DND-41 (cell line): ENCODE data around the gene ERN2.

Experiments used
- ATAC-seq: fragments of 200-7000 bp; cut with Tn5 transposase; 3 replicates; pipeline ENCODE4 v1.9.1; 2021; ENCODE audit warnings: low read depth; ENCODE audit not compliant: insufficient read depth
- DNase-seq: peaks from one replicate; pipeline ENCODE4 v3.0.0-alpha.2; 2020
- H2AFZ ChIP-seq: 2 replicates; pipeline ENCODE4 v1.6.0; 2012; ENCODE audit warnings: low read depth, low read length
- H3K27ac ChIP-seq: 2 replicates; pipeline ENCODE4 v1.5.1; 2012; ENCODE audit warnings: low read length, inconsistent platforms
- H3K27me3 ChIP-seq: fragments of 200-600 bp; sonication (generic); 2 replicates; pipeline ENCODE4 v1.6.0; 2012; ENCODE audit warnings: low read length, mild to moderate bottlenecking, inconsistent platforms; ENCODE audit not compliant: insufficient read depth, poor library complexity
- H3K36me3 ChIP-seq: 2 replicates; pipeline ENCODE4 v1.5.1; 2012; ENCODE audit warnings: low read length, inconsistent platforms; ENCODE audit not compliant: insufficient read depth
- H3K4me1 ChIP-seq: 2 replicates; pipeline ENCODE4 v1.5.1; 2012; ENCODE audit warnings: mild to moderate bottlenecking, low read length; ENCODE audit not compliant: insufficient read depth
- H3K4me2 ChIP-seq: 2 replicates; pipeline ENCODE4 v1.6.0; 2012; ENCODE audit warnings: mild to moderate bottlenecking, moderate library complexity, low read length, inconsistent platforms; ENCODE audit not compliant: insufficient read depth
- H3K4me3 ChIP-seq, 2 experiments: fragments of 200-600 bp in 1 of 2; shearing (Covaris generic) in 1 of 2; 2 replicates each; pipeline ENCODE4 v1.5.1; 2012 to 2016; ENCODE audit warnings: inconsistent platforms in 2 of 2, low read length in 2 of 2, mild to moderate bottlenecking in 2 of 2, low read depth in 1 of 2, moderate library complexity in 1 of 2
- H3K79me2 ChIP-seq: 2 replicates; pipeline ENCODE4 v1.6.0; 2012; ENCODE audit warnings: low read length, inconsistent platforms; ENCODE audit not compliant: insufficient read depth
- H3K9ac ChIP-seq: 2 replicates; pipeline ENCODE4 v1.6.0; 2012; ENCODE audit warnings: low read depth, mild to moderate bottlenecking, inconsistent platforms, low read length, moderate library complexity
- H3K9me3 ChIP-seq: 2 replicates; pipeline ENCODE4 v1.5.1; 2012; ENCODE audit warnings: low read length, moderate library complexity, mild to moderate bottlenecking, inconsistent platforms; ENCODE audit not compliant: insufficient read depth, severe bottlenecking
- H4K20me1 ChIP-seq: 2 replicates; pipeline ENCODE4 v1.6.0; 2012; ENCODE audit warnings: low read length; ENCODE audit not compliant: insufficient read depth
- EZH2 ChIP-seq: IDR thresholded peaks from 3 replicates; pipeline ENCODE4 v1.6.1; 2012; ENCODE audit warnings: borderline replicate concordance, low read depth, mild to moderate bottlenecking, moderate library complexity, low read length, inconsistent platforms; ENCODE audit not compliant: severe bottlenecking
- TF ChIP-seq, protein P1 (sequence below): IDR thresholded peaks from 2 replicates; pipeline ENCODE4 v1.5.1; 2012; ENCODE audit warnings: borderline replicate concordance, low read length, moderate library complexity, mild to moderate bottlenecking; ENCODE audit not compliant: poor library complexity, severe bottlenecking; ENCODE audit errors: extremely low read depth

ERN2 gene

DNA sequence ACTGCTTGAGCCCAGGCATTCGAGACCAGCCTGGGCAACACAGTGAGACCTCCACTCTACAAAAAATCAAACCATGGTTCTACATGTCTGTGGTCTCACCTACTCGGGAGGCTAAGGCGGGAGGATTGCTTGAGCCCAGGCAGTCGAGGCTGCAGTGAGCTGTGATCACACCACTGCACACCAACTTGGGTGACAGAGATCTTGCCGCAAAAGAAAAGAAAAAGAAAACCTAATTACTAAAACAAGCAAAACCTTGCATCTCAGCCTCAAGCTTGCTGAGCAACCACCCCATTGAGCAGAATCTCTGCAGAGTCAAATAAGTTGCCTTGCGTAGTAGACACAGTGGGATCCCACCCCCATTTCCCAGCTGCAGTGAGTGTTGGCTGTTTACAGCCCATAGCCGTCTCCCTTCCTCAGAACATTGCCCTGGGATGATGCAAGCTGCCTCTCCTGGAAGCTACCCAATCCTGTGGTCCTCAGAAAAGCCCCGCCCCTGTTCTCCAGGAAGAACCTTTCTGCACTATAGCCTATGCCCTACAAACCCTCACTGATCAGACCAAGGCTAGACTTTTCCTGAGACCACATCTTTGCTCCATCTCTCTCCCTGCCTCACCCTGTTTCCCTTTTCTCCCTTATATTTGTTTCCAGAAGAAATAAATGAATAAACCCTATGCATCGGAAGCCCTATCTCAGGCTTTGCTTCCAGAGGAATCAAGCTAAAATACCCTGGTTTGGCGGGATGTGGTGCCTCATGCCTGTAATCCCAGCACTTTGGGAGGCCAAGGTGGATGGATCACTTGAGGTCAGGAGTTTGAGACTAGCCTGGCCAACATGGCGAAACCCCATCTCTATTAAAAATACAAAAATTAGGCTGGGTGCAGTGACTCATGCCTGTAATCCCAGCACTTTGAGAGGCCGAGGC, 16.7 kb upstream of the ERN2 start:
- Histone ChIP-seq H4K20me1 (no peaks in the 10 kb centered on the region), H3K27ac (no peak overlapping the region), H3K27me3 (no peaks in the 10 kb centered on the region), H3K9ac (no peak overlapping the region), H2AFZ (peak overlapping the region; percentile 43; the same call in 1 of the 2 replicates), H3K79me2 (no peaks in the 10 kb centered on the region), H3K4me3 (no peak overlapping the region), H3K36me3 (no peaks in the 10 kb centered on the region), H3K9me3 (no peaks in the 10 kb centered on the region), H3K4me1 (peaks cover 3% of the 10 kb centered on the region; the same call in 1 of the 2 replicates), H3K4me2 (no peak overlapping the region)
- no peak for TF ChIP-seq EZH2
- TF ChIP-seq, protein P1, sequence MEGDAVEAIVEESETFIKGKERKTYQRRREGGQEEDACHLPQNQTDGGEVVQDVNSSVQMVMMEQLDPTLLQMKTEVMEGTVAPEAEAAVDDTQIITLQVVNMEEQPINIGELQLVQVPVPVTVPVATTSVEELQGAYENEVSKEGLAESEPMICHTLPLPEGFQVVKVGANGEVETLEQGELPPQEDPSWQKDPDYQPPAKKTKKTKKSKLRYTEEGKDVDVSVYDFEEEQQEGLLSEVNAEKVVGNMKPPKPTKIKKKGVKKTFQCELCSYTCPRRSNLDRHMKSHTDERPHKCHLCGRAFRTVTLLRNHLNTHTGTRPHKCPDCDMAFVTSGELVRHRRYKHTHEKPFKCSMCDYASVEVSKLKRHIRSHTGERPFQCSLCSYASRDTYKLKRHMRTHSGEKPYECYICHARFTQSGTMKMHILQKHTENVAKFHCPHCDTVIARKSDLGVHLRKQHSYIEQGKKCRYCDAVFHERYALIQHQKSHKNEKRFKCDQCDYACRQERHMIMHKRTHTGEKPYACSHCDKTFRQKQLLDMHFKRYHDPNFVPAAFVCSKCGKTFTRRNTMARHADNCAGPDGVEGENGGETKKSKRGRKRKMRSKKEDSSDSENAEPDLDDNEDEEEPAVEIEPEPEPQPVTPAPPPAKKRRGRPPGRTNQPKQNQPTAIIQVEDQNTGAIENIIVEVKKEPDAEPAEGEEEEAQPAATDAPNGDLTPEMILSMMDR = no peak
- ATAC-seq (peak; percentile 58; the same call in 2 of the 3 replicates), DNase-seq (peak; percentile 30)

DNA sequence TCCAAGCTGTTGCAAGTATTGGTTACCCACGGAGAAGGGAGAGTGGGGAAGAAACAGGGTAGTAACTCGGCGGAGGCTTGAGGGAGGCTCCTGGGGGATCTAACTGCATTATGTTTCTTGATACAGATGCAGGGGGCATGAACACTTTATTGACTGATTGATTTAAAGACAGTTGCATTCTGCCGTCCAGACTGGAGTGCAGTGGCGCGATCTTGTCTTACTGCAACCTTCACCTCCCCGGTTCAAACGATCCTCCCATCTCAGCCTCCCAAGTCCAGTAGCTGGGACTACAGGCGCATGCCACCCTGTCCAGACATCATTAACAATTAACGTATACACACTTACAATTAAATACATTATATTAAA, 15.1 kb upstream of the ERN2 start:
- H3K9ac ChIP-seq = no peak overlapping the region
- no peak overlapping the region for H3K4me3 ChIP-seq
- 0 out of 2 replicates have a peak overlapping the region, but pooled peaks have one; percentile 88 for H2AFZ ChIP-seq
- H3K79me2 ChIP-seq = no peaks in the 10 kb centered on the region
- H3K4me1 ChIP-seq = peaks cover 3% of the 10 kb centered on the region; the same call in 1 of the 2 replicates
- H3K27me3 ChIP-seq = no peaks in the 10 kb centered on the region
- ATAC-seq (no peak), DNase-seq (no peak)
- no peak overlapping the region for H3K27ac ChIP-seq
- no peaks in the 10 kb centered on the region for H3K9me3 ChIP-seq
- no peak for TF ChIP-seq EZH2
- TF ChIP-seq, protein P1 = no peak
- H3K4me2 ChIP-seq = no peak overlapping the region
- H3K36me3 ChIP-seq = no peaks in the 10 kb centered on the region
- no peaks in the 10 kb centered on the region for H4K20me1 ChIP-seq

DNA sequence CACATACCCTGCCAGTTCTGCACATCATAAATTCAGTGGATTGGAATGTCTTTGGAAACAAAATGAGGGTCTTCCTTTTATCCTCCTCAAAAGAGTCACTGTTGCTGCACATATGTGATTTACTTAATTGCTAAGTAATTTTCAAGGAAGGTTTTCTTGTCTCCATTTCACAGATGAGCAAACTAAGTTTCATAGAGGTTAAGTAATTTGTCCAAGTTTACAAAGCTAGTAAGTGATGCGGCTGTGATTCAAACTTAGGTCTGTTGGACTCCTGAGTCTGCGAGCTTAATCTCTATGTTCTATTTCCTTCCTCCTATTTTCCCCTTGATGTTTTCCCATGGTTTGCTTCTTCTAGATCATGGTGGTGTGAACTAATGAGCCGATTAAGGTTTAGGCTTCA, 13.7 kb upstream of the ERN2 start:
- no peak overlapping the region for H3K9ac ChIP-seq
- no peak overlapping the region for H2AFZ ChIP-seq
- no peaks in the 10 kb centered on the region for H3K27me3 ChIP-seq
- ATAC-seq (no peak), DNase-seq (no peak)
- TF ChIP-seq, protein P1 = no peak
- no peak for TF ChIP-seq EZH2
- no peak overlapping the region for H3K4me3 ChIP-seq
- H3K27ac ChIP-seq = no peak overlapping the region
- no peak overlapping the region for H3K4me2 ChIP-seq
- H3K79me2 ChIP-seq = no peaks in the 10 kb centered on the region
- H4K20me1 ChIP-seq = no peaks in the 10 kb centered on the region
- no peaks in the 10 kb centered on the region for H3K9me3 ChIP-seq
- H3K36me3 ChIP-seq = no peaks in the 10 kb centered on the region
- H3K4me1 ChIP-seq = peaks cover 3% of the 10 kb centered on the region; the same call in 1 of the 2 replicates
